ENCODE results near the gene CPA4.
"Not testable (repeated sequence)": the region's sequence is repeated elsewhere in the genome, so short reads cannot be mapped to it uniquely, and the experiment has no call there.

The CPA4 gene, protein sequence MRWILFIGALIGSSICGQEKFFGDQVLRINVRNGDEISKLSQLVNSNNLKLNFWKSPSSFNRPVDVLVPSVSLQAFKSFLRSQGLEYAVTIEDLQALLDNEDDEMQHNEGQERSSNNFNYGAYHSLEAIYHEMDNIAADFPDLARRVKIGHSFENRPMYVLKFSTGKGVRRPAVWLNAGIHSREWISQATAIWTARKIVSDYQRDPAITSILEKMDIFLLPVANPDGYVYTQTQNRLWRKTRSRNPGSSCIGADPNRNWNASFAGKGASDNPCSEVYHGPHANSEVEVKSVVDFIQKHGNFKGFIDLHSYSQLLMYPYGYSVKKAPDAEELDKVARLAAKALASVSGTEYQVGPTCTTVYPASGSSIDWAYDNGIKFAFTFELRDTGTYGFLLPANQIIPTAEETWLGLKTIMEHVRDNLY

DNA sequence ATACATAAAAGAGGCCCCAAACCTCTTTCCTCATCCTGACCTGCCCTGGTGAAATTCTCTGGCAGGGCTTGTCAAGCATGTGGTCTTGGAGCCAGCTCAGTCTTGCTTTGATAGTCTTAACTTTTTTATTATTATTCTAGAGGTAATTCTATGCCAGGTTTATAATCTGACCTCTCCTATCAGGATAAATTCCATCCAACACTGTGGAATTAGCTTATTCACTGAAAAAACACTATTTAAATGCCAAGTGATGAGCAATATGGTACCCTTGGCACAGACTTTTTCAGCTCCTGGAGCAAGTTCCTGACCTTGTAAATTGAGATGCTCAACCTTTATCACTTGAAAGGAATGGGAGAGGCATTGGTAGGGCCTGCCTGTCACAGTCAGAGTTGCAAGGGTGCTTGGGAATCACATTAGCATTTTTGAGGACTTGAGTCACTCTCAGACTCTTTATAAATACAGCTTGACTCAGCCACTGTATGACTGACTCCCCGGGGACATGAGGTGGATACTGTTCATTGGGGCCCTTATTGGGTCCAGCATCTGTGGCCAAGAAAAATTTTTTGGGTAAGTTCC, at the start of gene CPA4:
Gene CPA4 (plus strand): TSS at position 480 of the 576 bp plus-strand sequence. CDS start 20 bp downstream, at position 500.
- DNase-seq = no peak

DNA sequence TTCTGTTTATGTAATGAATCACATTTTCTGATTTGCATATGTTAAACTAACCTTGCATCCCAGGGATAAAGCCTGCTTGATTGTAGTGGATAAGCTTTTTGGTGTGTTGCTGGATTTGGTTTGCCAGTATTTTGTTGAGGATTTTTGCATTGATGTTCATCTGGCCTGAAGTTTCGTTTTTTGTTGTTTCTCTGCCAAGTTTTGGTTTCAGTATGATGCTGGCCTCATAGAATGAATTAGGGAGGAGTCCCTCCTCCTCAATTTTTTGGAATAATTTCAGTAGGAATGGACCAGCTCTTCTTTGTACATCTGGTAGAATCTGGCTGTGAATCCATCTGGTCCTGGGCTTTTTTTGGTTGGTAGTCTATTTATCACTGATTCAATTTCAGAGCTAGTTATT, 49.5 kb upstream of the CPA4 start:
- DNase-seq = not testable (repeated sequence)

DNA sequence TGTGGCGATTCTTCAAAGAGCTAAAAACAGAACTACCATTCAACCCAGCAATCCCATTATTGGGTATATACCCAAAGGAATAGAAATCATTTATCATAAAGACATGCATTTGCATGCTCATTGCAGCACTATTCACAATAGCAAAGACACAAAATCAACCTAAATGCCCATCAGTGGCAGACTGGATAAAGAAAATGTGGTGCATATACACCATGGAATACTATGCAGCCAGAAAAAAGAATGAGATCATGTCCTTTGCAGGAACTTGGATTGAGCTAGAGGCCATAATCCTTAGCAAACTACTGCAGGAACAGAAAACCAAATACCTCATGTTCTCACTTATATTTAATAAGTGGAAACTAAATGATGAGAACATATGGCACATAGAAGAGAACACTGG, 46.5 kb upstream of the CPA4 start:
- not testable (repeated sequence) for DNase-seq

DNA sequence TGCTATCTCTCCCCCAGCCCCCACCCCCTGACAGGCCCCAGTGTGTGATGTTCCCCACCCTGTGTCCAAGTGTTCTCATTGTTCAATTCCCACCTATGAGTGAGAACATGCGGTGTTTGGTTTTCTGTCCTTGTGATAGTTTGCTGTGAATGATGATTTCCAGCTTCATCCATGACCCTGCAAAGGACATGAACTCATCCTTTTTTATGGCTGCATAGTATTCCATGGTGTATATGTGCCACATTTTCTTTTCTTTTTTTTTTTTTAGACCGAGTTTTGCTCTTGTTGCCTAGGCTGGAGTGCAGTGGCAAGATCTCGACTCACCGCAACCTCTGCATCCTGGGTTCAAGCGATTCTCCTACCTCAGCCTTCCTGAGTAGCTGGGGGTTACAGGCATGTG, 44.1 kb upstream of the CPA4 start:
- DNase-seq = not testable (repeated sequence)

DNA sequence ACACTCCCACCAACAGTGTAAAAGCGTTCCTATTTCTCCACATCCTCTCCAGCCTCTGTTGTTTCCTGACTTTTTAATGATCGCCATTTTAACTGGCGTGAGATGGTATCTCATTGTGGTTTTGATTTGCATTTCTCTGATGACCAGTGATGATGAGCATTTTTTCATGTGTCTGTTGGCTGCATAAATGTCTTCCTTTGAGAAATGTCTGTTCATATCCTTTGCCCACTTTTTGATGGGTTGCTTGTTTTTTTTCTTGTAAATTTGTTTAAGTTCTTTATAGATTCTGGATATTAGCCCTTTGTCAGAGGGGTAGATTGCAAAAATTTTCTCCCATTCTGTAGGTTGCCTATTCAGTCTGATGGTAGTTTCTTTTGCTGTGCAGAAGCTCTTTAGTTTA, 43.3 kb upstream of the CPA4 start:
- not testable (repeated sequence) for DNase-seq

DNA sequence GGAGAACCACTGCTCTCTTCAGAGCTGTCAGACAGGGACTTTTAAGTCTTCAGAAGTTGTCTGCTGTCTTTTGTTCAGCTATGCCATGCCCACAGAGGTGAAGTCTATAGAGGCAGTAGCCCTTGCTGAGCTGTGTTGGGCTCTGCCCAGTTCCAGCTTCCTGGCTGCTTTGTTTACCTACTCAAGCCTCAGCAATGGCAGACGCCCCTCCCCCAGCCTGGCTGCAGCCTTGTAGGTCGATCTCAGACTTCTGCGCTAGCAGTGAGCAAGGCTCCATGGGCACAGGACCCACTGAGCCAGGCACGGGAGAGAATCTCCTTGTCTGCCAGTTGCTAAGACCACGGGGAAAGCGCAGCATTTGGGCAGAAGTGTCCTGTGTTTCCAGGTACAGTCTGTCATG, 38.4 kb upstream of the CPA4 start:
- DNase-seq = no peak

DNA sequence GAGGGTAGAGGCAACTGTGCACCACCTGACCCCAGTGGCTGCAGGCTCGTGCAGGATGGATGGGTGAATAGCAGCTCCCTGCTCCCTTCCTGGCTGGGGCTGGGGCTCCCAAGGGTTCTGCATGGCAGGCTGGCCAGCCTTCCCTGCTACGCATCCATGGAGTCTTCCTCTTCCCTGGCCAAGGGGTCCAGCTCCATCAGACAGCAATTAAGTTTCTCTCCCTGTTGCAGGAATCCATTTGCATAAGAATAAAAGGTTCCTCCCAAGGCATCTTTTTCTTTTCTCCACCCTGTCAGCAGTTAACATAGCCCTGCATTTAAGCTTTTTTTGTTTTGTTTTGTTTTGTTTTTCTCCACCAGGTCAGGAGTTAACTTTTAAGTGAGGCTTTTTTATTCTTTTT, 36.3 kb upstream of the CPA4 start:
- DNase-seq = no peak

DNA sequence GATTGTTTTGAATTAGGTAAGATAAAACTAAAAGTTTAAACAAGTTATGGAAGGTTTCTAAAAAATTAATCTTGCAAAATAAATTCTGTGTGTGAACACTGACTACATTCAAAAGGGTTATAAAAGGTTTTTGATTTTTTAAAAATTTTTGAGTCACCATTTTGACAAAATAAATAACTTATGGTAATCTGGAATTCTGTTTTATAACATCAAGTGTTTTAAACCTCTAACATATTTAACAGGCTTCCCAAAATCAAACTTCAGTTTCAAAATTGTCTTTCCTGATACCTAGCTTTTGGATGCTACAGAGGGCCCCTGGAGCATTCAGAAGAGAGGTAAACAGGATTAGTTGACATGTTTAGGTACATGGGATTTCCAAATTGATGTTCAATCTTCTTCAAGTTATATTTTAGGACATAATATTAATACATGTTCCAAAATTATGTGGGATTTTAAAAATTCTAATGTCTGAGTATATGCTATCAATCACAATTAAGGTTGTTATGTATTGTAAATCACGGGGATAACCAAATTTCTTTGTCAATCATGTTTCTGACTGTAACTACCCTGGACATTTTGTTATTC, 34.4 kb upstream of the CPA4 start:
- DNase-seq = no peak

DNA sequence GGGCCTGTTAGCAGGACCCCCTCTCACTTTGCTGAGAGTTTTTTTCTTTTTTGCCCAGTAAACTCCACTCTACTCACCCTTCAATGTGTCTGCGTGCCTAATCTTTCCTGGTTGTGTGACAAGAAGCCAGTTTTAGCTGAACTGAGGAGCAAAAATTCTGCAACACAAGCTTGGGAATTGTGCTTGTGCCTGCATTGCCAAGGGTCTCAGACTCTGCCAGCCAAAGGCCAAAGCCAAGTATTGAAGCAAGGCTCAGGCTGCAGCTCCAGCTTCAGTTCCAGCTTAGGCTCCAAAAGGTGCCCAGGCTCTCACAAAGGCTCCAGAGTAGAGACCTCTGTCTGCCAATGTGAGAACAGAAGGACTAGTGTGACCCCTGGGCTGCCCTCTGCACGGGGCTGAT, 30.5 kb upstream of the CPA4 start:
- no peak for DNase-seq

DNA sequence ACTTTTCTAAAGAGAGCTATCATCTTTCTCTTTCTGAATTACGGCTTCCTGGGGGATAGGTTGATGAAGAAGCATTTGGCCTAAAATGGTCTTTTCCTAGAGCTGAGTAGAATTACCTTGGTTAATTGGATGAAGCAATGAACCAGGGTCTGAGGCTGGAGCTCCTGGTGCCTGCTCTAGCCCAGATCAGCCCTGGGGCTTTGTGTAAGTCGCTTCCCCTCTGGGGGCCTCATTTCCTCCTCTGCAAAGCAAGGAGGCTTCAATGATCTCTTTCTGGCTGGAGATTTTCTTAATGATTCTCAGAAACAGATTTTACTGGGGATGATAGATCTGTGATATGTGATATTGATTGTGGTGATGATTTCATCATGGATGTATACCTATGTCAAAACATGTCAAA, 29.8 kb upstream of the CPA4 start:
- DNase-seq = no peak

DNA sequence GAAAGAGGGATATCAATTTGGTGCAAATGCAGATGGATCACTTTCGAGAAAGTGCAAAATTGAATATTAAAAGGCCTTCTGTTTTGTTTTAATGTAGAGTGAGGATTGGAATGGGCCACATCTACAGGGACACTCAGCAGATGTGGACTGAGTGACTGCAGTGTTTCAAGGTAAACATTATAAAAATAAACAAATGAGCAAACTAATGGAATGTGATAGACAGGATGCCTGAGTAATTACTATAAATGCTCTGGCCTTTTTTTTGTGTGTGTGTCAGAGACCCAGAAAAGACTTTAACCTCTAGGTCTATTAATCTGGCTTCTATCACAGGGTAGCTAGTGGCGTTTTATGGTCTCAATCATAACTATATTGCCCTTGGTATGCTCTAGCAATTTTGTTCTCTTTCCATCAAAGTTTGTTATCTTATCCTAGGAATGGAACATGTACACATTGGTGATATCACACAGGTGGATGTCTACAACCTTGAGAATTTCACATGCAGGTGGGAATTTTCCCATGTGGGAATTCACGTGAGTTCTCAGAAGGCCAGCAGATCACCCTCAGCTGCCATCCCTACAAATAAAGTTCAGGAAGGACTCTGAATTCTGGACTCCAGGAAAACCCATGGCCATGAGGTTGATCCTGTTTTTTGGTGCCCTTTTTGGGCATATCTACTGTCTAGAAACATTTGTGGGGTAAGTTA, 26.6 kb upstream of the CPA4 start, which contains the start of gene CPA2:
Gene CPA2 (plus strand): TSS at position 606 of the 703 bp plus-strand sequence. CDS start 19 bp downstream, at position 625.
- DNase-seq = no peak

DNA sequence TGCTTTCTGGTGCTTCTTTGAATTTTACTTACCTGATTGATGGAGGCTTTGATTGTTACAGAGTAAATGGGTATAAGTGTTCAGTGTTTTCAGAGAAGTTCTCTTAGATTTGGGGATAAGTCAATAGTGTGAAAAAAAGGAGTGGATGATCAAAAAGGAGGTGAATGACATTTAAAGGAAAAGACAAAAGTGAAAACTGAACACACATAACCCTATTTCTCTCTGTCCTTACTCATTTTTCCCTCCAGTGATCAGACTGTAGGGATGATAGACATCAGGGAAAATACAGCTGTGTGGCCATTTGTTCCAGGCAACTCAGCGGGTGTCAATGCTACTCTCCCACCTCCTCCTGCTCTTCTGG, 26.0 kb upstream of the CPA4 start:
- DNase-seq = no peak

DNA sequence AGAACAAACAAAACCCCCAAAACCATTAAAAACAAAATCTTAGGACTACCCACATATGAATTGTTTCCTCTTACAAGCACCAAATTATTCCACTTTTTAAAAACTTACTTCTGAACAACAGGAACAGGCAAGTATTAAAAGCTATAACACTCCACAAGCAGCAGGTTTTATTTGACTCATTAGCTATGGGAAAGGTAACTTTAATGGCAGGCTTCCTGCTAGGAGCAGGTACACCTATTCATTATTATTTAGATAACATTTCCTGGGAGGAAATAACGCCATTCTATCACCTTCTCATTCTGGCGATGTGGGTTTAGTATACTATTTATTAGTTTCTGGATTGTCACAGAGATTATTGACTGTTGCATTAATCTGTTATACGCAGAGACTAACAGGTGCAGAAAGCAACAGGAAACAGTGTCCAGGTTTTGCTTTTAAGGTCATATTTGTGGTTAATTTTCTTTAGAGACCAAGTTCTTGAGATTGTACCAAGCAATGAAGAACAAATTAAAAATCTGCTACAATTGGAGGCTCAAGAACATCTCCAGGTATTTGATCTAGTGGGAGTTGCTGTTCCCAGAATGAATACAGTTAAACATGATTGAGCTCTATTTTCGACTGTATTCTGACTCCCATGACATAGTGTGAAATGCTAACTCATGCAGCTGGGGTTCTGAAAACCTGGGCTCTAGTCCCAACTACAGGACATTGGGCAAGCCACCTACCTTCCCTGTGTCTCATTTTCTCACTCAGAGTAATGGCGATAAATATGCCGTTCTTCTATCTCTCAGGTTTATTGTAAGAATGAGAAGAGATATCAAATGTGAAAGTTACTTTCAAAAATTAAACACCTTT, 24.3 kb upstream of the CPA4 start:
- DNase-seq = no peak

DNA sequence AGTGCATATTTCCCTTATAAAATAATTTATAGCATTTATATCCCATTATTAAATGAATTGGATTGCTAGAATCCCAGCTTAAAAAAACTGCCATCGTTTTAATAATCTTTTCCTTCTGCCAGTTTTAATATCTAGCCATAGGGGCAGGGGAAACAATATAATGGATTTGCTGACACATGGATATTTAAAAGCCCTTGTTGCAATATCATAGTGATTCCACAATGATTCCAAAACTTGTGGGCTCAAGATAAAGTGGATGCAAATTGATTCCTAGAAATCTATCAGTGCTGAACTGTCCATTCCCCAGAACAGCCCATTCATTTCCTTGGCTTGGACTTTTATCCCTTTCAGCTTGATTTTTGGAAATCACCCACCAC, 23.7 kb upstream of the CPA4 start:
- DNase-seq = no peak

DNA sequence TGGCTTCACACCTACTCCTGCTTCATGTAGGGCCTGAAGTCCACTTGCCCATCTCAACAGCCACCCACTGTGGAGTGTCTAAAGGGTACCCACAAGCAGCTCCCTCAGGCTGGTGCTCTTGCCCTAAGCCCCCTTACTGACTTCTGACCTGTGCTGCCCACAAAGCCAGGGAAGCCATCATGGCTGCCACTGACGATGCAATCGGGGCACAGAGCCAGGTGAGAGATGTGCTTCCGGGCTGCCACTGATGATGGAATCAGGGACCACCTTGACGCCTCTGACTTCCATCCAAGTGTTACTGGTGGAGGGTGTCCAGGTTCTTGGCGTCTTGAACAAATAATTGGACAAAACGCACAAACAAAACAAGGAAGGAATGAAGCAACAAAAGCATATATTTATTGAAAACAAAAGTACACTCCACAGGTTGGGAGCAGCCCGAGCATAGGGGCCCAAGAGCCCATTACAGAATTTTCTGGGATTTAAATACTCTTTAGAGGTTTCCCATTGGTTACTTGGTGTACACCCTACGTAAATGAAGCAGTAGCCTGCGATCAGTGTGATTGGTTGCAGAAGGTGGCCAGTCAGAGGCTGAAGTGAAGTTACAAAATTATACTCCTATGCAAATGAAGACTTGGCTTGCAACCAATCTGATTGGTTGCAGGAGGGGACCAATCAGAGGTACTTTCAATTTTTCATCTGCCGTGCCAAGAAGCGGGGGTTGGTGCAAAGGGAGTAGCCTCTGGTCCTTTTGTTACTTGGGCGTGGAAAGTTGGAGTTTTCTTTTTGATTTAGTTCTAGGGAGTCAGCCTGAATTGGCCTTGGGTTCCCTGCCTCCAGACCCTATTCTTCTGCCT, 21.8 kb upstream of the CPA4 start:
- no peak for DNase-seq

DNA sequence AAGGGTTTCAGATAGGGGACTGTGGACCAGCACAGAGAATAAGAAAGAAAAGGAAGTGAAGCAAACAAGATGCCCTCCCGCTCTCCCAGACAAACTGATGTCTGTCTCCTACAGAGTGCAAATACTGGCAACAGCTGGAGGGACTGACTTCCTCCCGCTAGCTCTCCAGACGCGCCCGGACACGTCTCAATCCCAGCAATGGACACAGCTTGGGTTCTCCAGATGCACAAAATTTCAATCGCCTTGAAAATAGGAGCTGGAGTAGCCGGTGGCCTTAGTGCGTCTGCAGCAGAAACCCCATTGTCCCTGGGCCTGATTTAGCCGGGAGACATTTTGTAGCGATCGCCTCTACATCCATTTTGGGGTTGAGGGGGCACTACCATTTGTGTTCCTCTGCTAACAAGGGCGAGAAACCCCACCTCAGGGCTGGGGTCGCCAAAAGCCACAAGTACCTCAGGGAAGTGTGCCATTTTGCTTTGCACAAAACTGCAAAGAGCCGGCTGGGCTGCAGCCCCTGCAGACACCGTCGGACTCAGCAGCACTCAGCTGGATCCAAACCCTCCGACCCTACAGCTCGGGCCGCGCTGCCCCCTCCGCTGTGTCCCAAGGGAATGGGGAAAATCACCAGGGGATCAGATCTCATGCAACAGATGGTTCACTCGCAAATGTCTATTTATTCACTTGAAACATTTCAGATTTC, 20.4 kb upstream of the CPA4 start:
- DNase-seq = no peak

DNA sequence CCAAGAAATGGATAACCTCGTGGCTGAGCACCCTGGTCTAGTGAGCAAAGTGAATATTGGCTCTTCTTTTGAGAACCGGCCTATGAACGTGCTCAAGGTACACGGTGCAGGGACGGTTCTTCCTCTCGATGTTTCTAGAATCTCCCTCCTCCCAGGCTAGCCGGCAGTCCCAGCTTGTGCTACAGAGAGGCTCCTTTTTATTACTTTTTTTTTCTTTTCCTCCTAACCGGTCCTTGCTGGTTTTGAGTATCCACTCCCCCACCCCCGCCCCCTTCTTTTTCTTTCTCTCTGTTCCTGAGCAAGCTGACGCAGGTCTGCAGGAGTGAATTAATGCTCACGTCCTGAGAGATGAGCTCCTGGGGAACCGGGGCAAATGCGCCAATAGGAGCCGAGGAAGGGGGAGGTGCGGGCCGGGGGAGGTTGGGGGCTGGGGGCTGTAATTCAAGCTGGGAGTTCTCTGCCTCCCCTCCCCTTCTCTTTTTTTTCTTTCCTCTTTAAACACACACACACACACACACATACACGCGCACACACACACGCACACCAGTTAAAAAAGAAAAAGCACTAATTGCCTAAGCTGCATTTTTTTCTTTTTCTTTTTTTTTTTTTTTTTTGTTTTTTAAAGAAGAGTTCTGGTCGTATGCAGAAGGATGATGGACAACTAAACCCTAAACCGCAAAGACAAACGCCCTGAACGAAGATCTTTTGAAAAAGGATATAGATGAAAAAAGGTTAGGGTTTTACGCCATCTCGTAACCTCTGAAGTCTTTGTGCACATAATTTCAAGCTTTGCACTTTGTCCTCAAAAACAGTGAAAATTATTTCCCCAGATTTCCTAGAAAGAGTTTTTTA, 19.7 kb upstream of the CPA4 start:
- peak; percentile 25 for DNase-seq

DNA sequence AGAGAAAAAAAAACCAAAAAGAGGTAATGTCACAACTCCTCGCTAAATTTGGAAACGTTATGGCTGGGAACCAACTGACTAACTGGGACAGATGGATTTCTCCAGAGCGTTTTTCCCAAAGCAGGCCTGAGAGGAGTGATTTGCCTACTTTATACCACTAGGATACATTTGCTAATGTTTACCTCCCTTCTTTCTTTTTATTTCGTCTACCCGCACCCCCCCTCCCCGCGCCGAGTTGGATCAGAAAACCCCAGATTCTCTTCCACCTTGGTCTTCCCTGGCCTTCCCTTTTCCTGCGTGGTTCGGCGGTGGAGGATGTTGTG, 19.1 kb upstream of the CPA4 start:
- no peak for DNase-seq

DNA sequence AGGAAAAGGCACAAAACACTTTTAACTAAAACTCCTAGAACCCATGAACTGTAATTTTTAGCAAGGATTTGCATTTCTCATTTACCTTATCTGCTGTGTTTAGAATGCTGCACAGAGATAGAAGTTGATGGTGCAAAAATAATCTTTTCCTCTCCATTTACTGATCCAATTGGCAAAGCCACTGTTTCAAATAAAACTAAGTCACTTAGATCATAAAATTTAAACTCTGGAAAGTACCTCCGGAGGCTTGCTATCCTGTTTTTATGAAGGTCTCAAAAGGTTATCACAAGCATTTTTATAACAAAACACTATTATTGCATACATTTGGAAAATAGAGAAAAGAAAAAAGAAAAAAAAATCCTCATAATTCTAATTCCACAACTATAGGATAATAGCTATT, 18.7 kb upstream of the CPA4 start:
- no peak for DNase-seq

DNA sequence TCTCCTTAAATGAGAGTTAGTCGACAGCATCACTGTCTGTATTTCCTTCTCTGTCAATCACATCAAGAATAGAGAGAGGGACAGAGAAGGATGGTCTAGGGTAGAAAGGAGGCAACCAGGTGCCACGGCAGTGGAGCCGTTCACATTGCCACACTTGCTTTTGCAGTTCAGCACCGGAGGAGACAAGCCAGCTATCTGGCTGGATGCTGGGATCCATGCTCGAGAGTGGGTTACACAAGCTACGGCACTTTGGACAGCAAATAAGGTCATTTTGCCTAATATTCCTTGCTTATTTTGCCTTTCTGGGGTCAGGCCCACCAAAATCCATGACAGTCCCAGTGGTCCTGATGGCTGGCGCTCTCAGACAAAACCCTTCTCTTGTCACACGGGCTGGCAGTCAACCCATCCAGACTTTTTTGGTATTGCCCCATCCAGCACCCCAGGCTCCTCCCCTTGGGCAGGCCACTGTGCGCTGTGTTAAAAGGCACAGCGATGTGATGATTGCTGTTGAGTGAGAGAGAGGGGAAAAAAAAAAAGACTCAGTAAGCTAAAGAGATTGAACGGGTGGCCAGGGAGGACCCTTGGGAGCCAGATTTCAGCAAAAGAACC, 17.9 kb upstream of the CPA4 start:
- DNase-seq = no peak

Measured in stimulated activated CD4-positive, alpha-beta T cell treated with anti-CD3 and anti-CD28 coated beads, Interleukin-15, amount 100 ng/mL, for 24 hours (primary cell).